GM21515 (cell line): ENCODE data around the gene CDR2L.
"Not testable (repeated sequence)": the region's sequence is repeated elsewhere in the genome, so short reads cannot be mapped to it uniquely, and the experiment has no call there.

Experiments
- ATAC-seq: cut with Tn5 transposase; IDR thresholded peaks from one replicate; pipeline ENCODE4 v1.9.1; 2021; ENCODE audit not compliant: unreplicated experiment

The CDR2L gene

GRCh38 chr17:75036643-75037268 is 49.3 kb downstream of the CDR2L start:
- no peak for ATAC-seq

GRCh38 chr17:75039238-75039637 is 51.8 kb downstream of the CDR2L start:
- ATAC-seq, result no peak

- no peak for ATAC-seq
These were observed 54.3 kb downstream of the CDR2L start for GRCh38 chr17:75041656-75042280.

GRCh38 chr17:75043789-75044188 is 56.4 kb downstream of the CDR2L start:
- ATAC-seq, result not testable (repeated sequence)

GRCh38 chr17:75044716-75045115 is 57.3 kb downstream of the CDR2L start:
- no peak for ATAC-seq

- not testable (repeated sequence) for ATAC-seq
These were observed 58.5 kb downstream of the CDR2L start for GRCh38 chr17:75045946-75046406.

- ATAC-seq, result peak; percentile 86
These were observed 59.2 kb downstream of the CDR2L start, which contains the start of the genes ATP5PD and KCTD2 for GRCh38 chr17:75046407-75047289. TSS of gene ATP5PD (minus strand) at chr17:75046969. CDS start at chr17:75042650, 4,319 bp downstream. TSS of gene KCTD2 (plus strand) at chr17:75047225. CDS start at chr17:75047251, 26 bp downstream.

GRCh38 chr17:75047398-75048098 is 60.1 kb downstream of the CDR2L start:
- peak; percentile 18 for ATAC-seq

GRCh38 chr17:75048249-75048878 is 60.9 kb downstream of the CDR2L start:
- ATAC-seq, result no peak

- ATAC-seq, result no peak
These were observed 61.6 kb downstream of the CDR2L start for GRCh38 chr17:75049057-75049456.

GRCh38 chr17:75049706-75050105 is 62.3 kb downstream of the CDR2L start:
- no peak for ATAC-seq

GRCh38 chr17:75051941-75052340 is 64.5 kb downstream of the CDR2L start:
- no peak for ATAC-seq
